HepG2 (cell line): ENCODE measurements around the gene SASH3.

Source experiments
- EZH2 ChIP-seq: conservative IDR thresholded peaks from 2 replicates; pipeline ENCODE4 v1.6.1; 2012; ENCODE audit warnings: mild to moderate bottlenecking, low read depth, low read length, moderate library complexity
- POLR2A ChIP-seq, 2 experiments: IDR thresholded peaks; 2 replicates each; pipeline ENCODE4 v1.6.1; 2011; ENCODE audit warnings: low read depth in 2 of 2, low read length in 2 of 2, mild to moderate bottlenecking in 1 of 2, moderate library complexity in 1 of 2; ENCODE audit not compliant: insufficient read depth in 1 of 2
- SP4 ChIP-seq: sonication (generic); formaldehyde crosslinking; IDR thresholded peaks from 2 replicates; pipeline ENCODE4 v1.8.1; 2023; ENCODE audit warnings: mild to moderate bottlenecking, missing genetic modification reagents
- TAF1 ChIP-seq: sonication (generic); formaldehyde crosslinking; IDR thresholded peaks from 2 replicates; pipeline ENCODE4 v1.4.0; 2020; ENCODE audit warnings: missing genetic modification reagents
- TCF7L2 ChIP-seq: IDR thresholded peaks from 2 replicates; pipeline ENCODE4 v1.6.1; 2011; ENCODE audit warnings: mild to moderate bottlenecking, low read depth, low read length, moderate library complexity
- ZBTB42 ChIP-seq: sonication (generic); formaldehyde crosslinking; IDR thresholded peaks from 2 replicates; pipeline ENCODE4 v1.5.0; 2020; ENCODE audit warnings: mild to moderate bottlenecking, missing genetic modification reagents
- ZNF138 ChIP-seq: sonication (generic); formaldehyde crosslinking; IDR thresholded peaks from 2 replicates; pipeline ENCODE4 v1.5.0; 2020; ENCODE audit warnings: mild to moderate bottlenecking, low read depth, missing genetic modification reagents
- ZNF230 ChIP-seq: sonication (generic); formaldehyde crosslinking; IDR thresholded peaks from 2 replicates; pipeline ENCODE4 v1.4.0; 2020; ENCODE audit warnings: mild to moderate bottlenecking, missing genetic modification reagents
- TF ChIP-seq, protein P1 (sequence below): sonication (generic); formaldehyde crosslinking; IDR thresholded peaks from 2 replicates; pipeline ENCODE4 v1.5.0; 2020; ENCODE audit warnings: mild to moderate bottlenecking, missing genetic modification reagents, moderate library complexity

DNA sequence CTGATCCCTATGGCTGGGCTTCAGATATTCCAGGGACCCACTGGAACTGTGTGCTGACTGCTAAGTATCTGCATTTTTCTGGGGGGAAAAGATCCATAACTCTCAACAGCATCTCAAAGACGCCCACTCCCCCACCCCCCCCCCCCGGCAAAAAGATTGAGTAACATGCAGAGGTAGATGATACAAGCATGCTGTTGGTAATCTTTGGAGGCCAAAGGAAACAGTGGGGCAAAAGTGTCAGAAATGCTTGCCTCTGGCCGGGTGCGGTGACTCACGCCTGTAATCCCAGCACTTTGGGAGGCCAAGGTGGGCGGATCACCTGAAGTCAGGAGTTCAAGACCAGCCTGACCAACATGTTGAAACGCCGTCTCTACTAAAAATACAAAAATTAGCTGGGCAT, 28.8 kb upstream of the SASH3 start:
- TF ChIP-seq EZH2: no peak
- TF ChIP-seq POLR2A (IDR thresholded peaks at IDR 0.05; ENCODE audit: insufficient read depth in 1 of 2, low read depth in 2 of 2, low read length in 2 of 2): no peak
- TF ChIP-seq TAF1 (CRISPR knock-in tag): no peak
- TF ChIP-seq TCF7L2: no peak
- no peak for TF ChIP-seq ZNF230
- no peak for TF ChIP-seq ZBTB42 (CRISPR knock-in tag)
- TF ChIP-seq ZNF138 (CRISPR knock-in tag): no peak
- TF ChIP-seq, protein P1, sequence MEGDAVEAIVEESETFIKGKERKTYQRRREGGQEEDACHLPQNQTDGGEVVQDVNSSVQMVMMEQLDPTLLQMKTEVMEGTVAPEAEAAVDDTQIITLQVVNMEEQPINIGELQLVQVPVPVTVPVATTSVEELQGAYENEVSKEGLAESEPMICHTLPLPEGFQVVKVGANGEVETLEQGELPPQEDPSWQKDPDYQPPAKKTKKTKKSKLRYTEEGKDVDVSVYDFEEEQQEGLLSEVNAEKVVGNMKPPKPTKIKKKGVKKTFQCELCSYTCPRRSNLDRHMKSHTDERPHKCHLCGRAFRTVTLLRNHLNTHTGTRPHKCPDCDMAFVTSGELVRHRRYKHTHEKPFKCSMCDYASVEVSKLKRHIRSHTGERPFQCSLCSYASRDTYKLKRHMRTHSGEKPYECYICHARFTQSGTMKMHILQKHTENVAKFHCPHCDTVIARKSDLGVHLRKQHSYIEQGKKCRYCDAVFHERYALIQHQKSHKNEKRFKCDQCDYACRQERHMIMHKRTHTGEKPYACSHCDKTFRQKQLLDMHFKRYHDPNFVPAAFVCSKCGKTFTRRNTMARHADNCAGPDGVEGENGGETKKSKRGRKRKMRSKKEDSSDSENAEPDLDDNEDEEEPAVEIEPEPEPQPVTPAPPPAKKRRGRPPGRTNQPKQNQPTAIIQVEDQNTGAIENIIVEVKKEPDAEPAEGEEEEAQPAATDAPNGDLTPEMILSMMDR (CRISPR knock-in tag): no peak
- TF ChIP-seq SP4: no peak
